Activated CD8-positive, alpha-beta T cell treated with anti-CD3 and anti-CD28 coated beads, Interleukin-2, amount 10 ng/mL, durations not matched to agents 7 days and 5 days (primary cell): Measurements from ENCODE around the gene THOC2. TPM values are rescaled to one million over a fixed set of nuclear protein-coding genes. Genes with fewer than 3 reads are reported as not detected.
"Not testable (repeated sequence)": the region's sequence is repeated elsewhere in the genome, so short reads cannot be mapped to it uniquely, and the experiment has no call there.

Experiments
- ATAC-seq: fragments of 150-1000 bp; cut with Tn5 transposase; one replicate; pipeline ENCODE4 v1.10.0; 2021; ENCODE audit warnings: moderate library complexity
- CTCF ChIA-PET: fragments of 350-600 bp; sonication (Branson Sonifier 250); formaldehyde crosslinking; loops from one replicate; lab custom pipeline; 2021; ENCODE audit warnings: antibody characterized with exemption; lab: Charles Lee
- POLR2A ChIA-PET: fragments of 350-600 bp; sonication (Branson Sonifier 250); formaldehyde crosslinking; loops from one replicate; lab custom pipeline; 2021; ENCODE audit warnings: antibody characterized with exemption; lab: Charles Lee
- DNase-seq: peaks from one replicate; pipeline ENCODE4 v3.0.0-alpha.2; 2020
- H3K27ac Mint-ChIP-seq: one replicate; pipeline ENCODE4 v1.8.0; 2021; ENCODE audit warnings: mild to moderate bottlenecking, mixed read lengths
- H3K27me3 Mint-ChIP-seq: one replicate; pipeline ENCODE4 v1.8.0; 2021; ENCODE audit warnings: low read depth, mixed read lengths
- H3K36me3 Mint-ChIP-seq: one replicate; pipeline ENCODE4 v1.8.0; 2021; ENCODE audit warnings: low read depth, mixed read lengths
- H3K4me1 Mint-ChIP-seq: one replicate; pipeline ENCODE4 v1.8.0; 2021; ENCODE audit warnings: low read depth, mixed read lengths
- H3K4me3 Mint-ChIP-seq: one replicate; pipeline ENCODE4 v1.8.0; 2021; ENCODE audit warnings: mild to moderate bottlenecking, mixed read lengths
- H3K9me3 Mint-ChIP-seq: one replicate; pipeline ENCODE4 v1.8.0; 2022; ENCODE audit warnings: mixed read lengths; ENCODE audit not compliant: insufficient read depth
- total RNA-seq, 2 experiments: library from RNA; stranded (reverse); gene quantifications; one replicate each; pipeline ENCODE4 v1.2.3, GENCODE V29; 2021

THOC2 gene
- total RNA-seq, 2 experiments from 2014 or later, result 78.9 to 83.4 TPM

DNA sequence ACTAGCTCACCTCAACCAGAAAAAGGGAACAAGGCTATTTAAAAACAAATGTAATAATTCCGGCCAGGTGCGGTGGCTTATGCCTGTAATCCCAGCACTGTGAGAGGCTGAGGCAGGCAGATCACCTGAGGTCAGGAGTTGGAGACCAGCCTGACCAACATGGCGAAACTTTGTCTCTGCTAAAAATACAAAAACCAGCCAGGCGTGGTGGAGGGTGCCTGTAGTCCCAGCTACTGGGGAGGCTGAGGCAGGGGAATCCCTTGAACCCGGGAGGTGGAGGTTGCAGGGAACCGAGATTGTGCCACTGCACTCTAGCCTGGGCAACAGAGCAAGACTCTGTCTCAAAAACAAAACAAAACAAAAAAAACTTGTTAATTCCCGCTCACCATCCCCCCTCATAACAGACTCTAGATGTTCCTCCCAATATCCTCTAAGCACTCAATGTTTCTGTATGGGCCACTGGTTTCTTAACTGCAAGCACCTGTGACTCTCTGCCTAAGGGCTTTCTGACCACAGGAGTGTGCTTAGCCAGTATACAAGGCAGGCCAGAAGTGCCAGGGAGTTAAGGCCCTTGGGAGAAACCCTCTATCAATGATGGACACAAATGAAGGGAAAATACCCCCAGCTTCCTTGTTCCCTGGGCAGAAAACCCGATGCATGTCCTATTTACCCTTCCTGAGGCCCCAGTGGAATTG, 21.0 kb upstream of the THOC2 start:
- no peaks in the 10 kb centered on the region for H3K36me3 Mint-ChIP-seq
- H3K27me3 Mint-ChIP-seq, result no peaks in the 10 kb centered on the region
- ATAC-seq, result no peak
- H3K4me3 Mint-ChIP-seq, result no peak overlapping the region
- H3K9me3 Mint-ChIP-seq, result no peaks in the 10 kb centered on the region
- DNase-seq, result no peak
- ChIA-PET POLR2A (no interaction called here), CTCF (interaction anchor here (1.2 kb wide), 1 partner anchor 17 kb away, joined by 3 read pairs; no protein-coding TSS in a partner anchor)
- no peak overlapping the region for H3K27ac Mint-ChIP-seq
- H3K4me1 Mint-ChIP-seq, result no peaks in the 10 kb centered on the region

DNA sequence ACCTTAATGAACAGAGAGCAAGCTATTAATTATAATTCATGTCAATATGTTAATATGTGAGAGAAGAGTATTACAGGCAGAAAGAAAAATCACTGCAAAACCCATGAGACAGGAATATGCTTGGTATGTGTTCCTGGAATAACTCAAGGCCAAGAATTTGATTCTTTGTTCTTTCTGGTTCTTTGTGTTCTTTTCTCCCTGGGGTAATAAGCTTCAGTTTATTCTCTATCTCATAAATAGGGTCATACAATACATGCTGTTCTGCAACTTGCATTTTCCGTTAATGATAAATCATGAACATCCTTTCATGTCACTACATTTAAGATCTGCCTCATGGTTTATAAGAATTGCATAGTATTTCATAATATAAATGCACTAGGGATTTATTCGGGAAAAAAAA, 16.8 kb upstream of the THOC2 start:
- Mint-ChIP-seq H3K4me1 (no peaks in the 10 kb centered on the region), H3K36me3 (no peaks in the 10 kb centered on the region), H3K27me3 (no peaks in the 10 kb centered on the region), H3K4me3 (no peak overlapping the region), H3K27ac (no peak overlapping the region), H3K9me3 (no peaks in the 10 kb centered on the region)
- CTCF ChIA-PET, result no interaction called here
- POLR2A ChIA-PET, result no interaction called here
- DNase-seq (no peak), ATAC-seq (no peak)

GRCh38 chrX:123745511-123745910, 12.7 kb upstream of the THOC2 start:
- ATAC-seq, result no peak
- POLR2A ChIA-PET, result no interaction called here
- CTCF ChIA-PET, result no interaction called here
- H3K36me3 Mint-ChIP-seq, result no peaks in the 10 kb centered on the region
- no peak for DNase-seq
- no peak overlapping the region for H3K27ac Mint-ChIP-seq
- no peaks in the 10 kb centered on the region for H3K4me1 Mint-ChIP-seq
- H3K27me3 Mint-ChIP-seq, result no peaks in the 10 kb centered on the region
- H3K9me3 Mint-ChIP-seq, result no peaks in the 10 kb centered on the region
- H3K4me3 Mint-ChIP-seq, result no peak overlapping the region

DNA sequence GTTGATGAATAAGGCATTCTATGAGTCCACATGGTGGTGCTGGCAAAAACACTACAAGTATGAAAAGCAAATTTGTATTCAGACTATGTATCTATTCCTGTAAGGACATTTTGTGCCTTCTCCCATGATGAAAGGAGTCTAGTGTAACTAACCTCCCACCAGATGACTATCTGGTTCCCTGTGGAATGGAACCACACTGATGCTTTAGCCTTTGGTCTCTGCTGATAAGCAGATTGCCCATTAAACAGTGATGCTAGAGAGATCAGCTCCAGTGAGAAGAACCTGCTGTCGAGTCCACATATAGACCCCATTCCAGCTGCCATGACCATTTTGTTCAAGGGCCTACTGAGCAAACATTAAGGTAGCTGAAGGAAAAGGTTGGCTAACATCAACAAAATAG, 10.5 kb upstream of the THOC2 start:
- Mint-ChIP-seq H3K36me3 (no peaks in the 10 kb centered on the region), H3K4me1 (no peaks in the 10 kb centered on the region), H3K9me3 (no peaks in the 10 kb centered on the region), H3K27me3 (peaks cover 3% of the 10 kb centered on the region), H3K27ac (no peak overlapping the region), H3K4me3 (no peak overlapping the region)
- ATAC-seq (no peak), DNase-seq (no peak)
- POLR2A ChIA-PET, result no interaction called here
- CTCF ChIA-PET, result no interaction called here

DNA sequence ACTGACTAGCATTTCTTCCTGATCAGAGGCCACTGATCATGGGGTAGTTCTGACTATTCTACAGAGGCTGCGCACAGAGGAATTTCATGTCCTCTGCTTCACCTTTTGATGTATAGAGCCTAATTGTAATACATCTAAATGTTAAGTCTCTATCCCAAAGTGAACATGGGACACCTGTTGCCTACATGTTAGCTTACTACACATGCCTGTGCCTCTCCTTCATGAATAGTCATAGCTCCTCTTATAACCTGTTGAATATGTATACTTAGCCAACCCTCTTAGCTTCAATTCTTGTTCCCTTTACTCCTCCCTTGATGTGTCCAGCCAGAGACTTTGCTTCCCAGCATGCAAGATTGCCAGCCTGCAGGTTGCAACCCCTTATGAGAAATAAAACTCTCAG, 9.6 kb upstream of the THOC2 start:
- no peaks in the 10 kb centered on the region for H3K9me3 Mint-ChIP-seq
- H3K36me3 Mint-ChIP-seq, result no peaks in the 10 kb centered on the region
- ChIA-PET POLR2A (no interaction called here), CTCF (no interaction called here)
- H3K27me3 Mint-ChIP-seq, result peaks cover 4% of the 10 kb centered on the region
- no peak overlapping the region for H3K4me3 Mint-ChIP-seq
- H3K27ac Mint-ChIP-seq, result no peak overlapping the region
- no peaks in the 10 kb centered on the region for H3K4me1 Mint-ChIP-seq
- no peak for DNase-seq
- ATAC-seq, result no peak

DNA sequence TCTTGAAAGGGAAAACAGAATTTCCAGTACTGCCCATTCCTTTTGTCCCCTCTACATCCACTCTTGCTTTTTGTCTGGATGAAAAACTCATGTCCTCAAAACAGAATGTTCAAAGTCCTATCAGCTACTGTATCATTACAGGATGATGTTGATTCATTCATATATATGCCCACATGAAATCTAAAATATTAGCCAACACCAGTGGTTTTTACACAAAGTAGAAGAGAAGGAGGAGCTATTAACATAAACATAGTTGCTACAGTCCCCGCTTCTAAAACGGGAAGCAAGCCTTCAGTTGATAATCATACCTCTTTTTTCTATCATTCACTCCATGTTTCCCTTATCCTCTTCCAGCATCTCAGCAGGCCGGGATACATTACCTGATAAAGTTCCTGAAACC, 7.7 kb upstream of the THOC2 start:
- ChIA-PET CTCF (interaction anchor here (2.0 kb wide), 1 partner anchor 37 kb away, joined by 6 read pairs; no protein-coding TSS in a partner anchor), POLR2A (no interaction called here)
- no peak for ATAC-seq
- H3K4me3 Mint-ChIP-seq, result no peak overlapping the region
- no peaks in the 10 kb centered on the region for H3K36me3 Mint-ChIP-seq
- no peak for DNase-seq
- peaks cover 4% of the 10 kb centered on the region for H3K27me3 Mint-ChIP-seq
- H3K9me3 Mint-ChIP-seq, result no peaks in the 10 kb centered on the region
- H3K4me1 Mint-ChIP-seq, result no peaks in the 10 kb centered on the region
- H3K27ac Mint-ChIP-seq, result no peak overlapping the region

DNA sequence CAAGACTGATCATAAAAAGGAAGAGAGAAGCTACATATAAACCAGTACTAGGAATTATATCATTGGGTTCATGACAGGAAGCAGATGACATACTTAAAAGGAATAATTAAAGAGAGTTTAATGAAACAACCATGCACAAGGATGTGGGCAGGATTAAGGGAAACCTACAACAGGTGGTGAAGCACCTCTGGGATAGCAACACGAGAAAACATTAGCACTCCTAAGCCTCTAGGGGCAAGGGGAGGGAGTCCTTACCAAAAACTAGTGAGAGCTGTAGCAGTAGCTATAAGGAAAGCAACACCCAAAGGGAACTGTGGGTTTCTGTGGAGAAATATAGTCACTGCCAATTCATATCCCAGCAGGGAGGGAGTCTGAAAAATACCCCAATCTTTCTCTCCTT, 7.2 kb upstream of the THOC2 start:
- Mint-ChIP-seq H3K4me1 (no peaks in the 10 kb centered on the region), H3K36me3 (no peaks in the 10 kb centered on the region), H3K4me3 (no peak overlapping the region), H3K27ac (no peak overlapping the region), H3K27me3 (peaks cover 4% of the 10 kb centered on the region), H3K9me3 (no peaks in the 10 kb centered on the region)
- ATAC-seq (no peak), DNase-seq (no peak)
- ChIA-PET POLR2A (no interaction called here), CTCF (interaction anchor here (2.0 kb wide), 1 partner anchor 38 kb away, joined by 6 read pairs; no protein-coding TSS in a partner anchor)

DNA sequence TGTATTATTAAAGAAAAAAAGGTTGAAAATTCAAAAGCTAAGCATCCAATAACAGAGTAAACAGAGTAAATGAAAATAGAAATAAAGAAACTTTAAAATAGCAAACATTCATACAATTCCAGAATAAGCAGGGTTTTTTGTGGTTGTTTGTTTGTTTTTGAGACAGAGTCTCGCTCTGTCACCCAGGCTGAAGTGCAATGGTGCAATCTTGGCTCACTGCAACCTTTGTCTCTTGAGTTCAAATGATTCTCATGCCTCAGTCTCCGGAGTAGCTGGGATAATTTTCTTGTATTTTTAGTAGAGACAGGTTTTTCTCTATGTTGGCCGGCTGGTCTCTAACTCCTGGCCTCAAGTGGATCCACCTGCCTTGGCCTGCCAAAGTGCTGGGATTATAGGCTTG, 6.6 kb upstream of the THOC2 start:
- POLR2A ChIA-PET, result no interaction called here
- no peak overlapping the region for H3K4me3 Mint-ChIP-seq

DNA sequence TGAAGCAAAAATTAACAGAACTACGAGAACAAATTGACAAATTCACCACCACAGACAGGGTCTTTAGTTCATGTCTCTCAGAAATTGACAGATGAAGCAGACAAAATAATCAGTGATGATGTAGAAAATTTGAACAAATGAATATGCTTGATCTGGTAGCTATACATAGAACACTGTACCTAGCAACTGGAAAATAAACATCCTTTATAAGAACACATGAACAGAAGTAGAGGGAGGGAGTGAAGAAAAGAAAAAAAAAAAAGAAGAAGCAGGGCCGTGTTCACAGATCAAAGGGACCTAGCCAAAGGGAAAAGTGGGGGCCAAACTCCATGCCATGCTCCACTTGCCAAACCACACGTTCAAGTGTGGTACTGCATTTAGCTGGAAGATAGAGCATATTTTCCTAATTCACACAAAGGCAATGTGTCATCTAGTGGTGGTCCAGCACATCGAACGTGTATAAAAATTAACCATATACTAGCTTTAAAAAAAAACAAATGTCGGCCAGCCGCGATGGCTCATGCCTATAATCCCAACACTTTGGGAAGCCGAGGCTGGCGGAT, 5.6 kb upstream of the THOC2 start:
- H3K9me3 Mint-ChIP-seq, result no peaks in the 10 kb centered on the region
- ATAC-seq (no peak), DNase-seq (no peak)
- POLR2A ChIA-PET, result no interaction called here
- H3K36me3 Mint-ChIP-seq, result no peaks in the 10 kb centered on the region
- H3K27ac Mint-ChIP-seq, result no peak overlapping the region
- H3K4me3 Mint-ChIP-seq, result no peak overlapping the region
- CTCF ChIA-PET, result no interaction called here
- H3K4me1 Mint-ChIP-seq, result no peaks in the 10 kb centered on the region
- peaks cover 4% of the 10 kb centered on the region for H3K27me3 Mint-ChIP-seq

More for the DNA sequence above, 6.6 kb upstream of the THOC2 start:
- Mint-ChIP-seq H3K4me1 (no peaks in the 10 kb centered on the region), H3K9me3 (no peaks in the 10 kb centered on the region), H3K36me3 (no peaks in the 10 kb centered on the region), H3K27me3 (peaks cover 4% of the 10 kb centered on the region), H3K27ac (no peak overlapping the region)
- CTCF ChIA-PET, result interaction anchor here (2.0 kb wide), 1 partner anchor 39 kb away, joined by 6 read pairs; no protein-coding TSS in a partner anchor
- DNase-seq, result no peak
- ATAC-seq, result no peak

- Mint-ChIP-seq H3K36me3 (no peaks in the 10 kb centered on the region), H3K4me3 (no peak overlapping the region), H3K4me1 (peaks cover 6% of the 10 kb centered on the region), H3K27ac (no peak overlapping the region), H3K27me3 (peaks cover 4% of the 10 kb centered on the region), H3K9me3 (no peaks in the 10 kb centered on the region)
- DNase-seq, result no peak
- ATAC-seq, result no peak
- ChIA-PET CTCF (interaction anchor here (1.4 kb wide), 1 partner anchor 17 kb away, joined by 3 read pairs; no protein-coding TSS in a partner anchor), POLR2A (no interaction called here)
These were observed 3.6 kb upstream of the THOC2 start for GRCh38 chrX:123736333-123736921.

DNA sequence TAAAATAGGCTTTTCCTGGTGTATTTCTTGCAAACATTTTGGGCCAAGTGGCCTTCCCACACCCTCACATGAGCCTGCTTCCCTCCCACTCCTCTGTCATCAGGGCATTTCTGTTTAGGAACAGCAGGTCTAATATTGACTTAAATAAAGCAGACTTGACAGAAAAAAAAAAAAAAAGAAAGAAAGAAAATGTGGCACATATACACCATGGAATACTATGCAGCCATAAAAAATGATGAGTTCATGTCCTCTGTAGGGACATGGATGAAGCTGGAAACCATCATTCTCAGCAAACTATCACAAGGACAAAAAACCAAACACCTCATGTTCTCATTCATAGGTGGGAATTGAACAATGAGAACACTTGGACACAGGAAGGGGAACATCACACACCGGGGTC, 2.3 kb upstream of the THOC2 start:
- CTCF ChIA-PET, DNase-seq, H3K4me3 Mint-ChIP-seq, H3K27me3 Mint-ChIP-seq, H3K27ac Mint-ChIP-seq, H3K36me3 Mint-ChIP-seq, POLR2A ChIA-PET, H3K9me3 Mint-ChIP-seq, ATAC-seq: not testable (repeated sequence)
- peaks cover 10% of the 10 kb centered on the region for H3K4me1 Mint-ChIP-seq

DNA sequence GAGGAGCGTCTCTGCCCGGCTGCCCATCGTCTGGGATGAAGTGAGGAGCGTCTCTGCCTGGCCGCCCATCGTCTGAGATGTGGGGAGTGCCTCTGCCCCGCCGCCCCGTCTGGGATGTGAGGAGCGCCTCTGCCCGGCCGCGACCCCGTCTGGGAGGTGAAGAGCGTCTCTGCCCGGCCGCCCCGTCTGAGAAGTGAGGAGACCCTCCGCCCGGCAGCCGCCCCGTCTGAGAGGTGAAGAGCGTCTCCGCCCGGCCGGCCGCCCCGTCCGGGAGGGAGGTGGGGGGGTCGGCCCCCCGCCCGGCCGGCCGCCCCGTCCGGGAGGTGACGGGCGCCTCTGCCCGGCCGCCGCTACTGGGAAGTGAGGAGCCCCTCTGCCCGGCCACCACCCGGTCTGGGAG, 1.2 kb upstream of the THOC2 start:
- H3K9me3 Mint-ChIP-seq, POLR2A ChIA-PET, H3K36me3 Mint-ChIP-seq, H3K4me3 Mint-ChIP-seq, ATAC-seq, CTCF ChIA-PET, H3K27me3 Mint-ChIP-seq, DNase-seq, H3K27ac Mint-ChIP-seq: not testable (repeated sequence)
- H3K4me1 Mint-ChIP-seq, result peaks cover 15% of the 10 kb centered on the region
